Sigmoid colon (tissue), 3 donors: Measurements from ENCODE around the gene ZNFX1.

Source experiments
- CTCF ChIP-seq, 4 experiments: fragments of 450-650 bp in 3 of 4; fragments of 200-600 bp in 1 of 4; IDR thresholded peaks; one replicate each; pipeline ENCODE4 v1.5.1; 2016 to 2019; ENCODE audit warnings: antibody characterized with exemption in 4 of 4, mild to moderate bottlenecking in 3 of 4, moderate library complexity in 2 of 4
- POLR2A ChIP-seq, 2 donors: fragments of 450-650 bp; IDR thresholded peaks; one replicate each; pipeline ENCODE4 v1.6.1; 2016; ENCODE audit warnings: antibody characterized with exemption in 2 of 2, mild to moderate bottlenecking in 2 of 2, moderate library complexity in 2 of 2

GRCh38 chr20:49199729-49200293, 78.0 kb downstream of the ZNFX1 start:
- TF ChIP-seq POLR2A (IDR thresholded peaks at IDR 0.05) (no peak), CTCF (IDR thresholded peaks at IDR 0.05) (no peak)
